Ovary (tissue), 9 donors: Measurements from ENCODE around the gene SEBOX. TPM values are rescaled to one million over a fixed set of nuclear protein-coding genes. Genes with fewer than 3 reads are reported as not detected.

ENCODE experiments used
- DNase-seq, 5 donors: peaks; one replicate each; pipeline ENCODE4 v3.0.0-alpha.2; 2019 to 2020
- H3K27ac ChIP-seq, 2 donors: fragments of 200-600 bp; one replicate each; pipeline versions ENCODE4 v1.5.1 to v1.8.0; 2019 to 2022
- H3K27me3 ChIP-seq: fragments of 200-600 bp; one replicate; pipeline ENCODE4 v1.8.0; 2022
- H3K36me3 ChIP-seq: fragments of 200-600 bp; sonication (generic); one replicate; pipeline ENCODE4 v1.5.1; 2019
- H3K4me1 ChIP-seq: one replicate; pipeline ENCODE4 v1.8.1; 2013; ENCODE audit warnings: mild to moderate bottlenecking, moderate library complexity; ENCODE audit not compliant: insufficient read depth
- H3K4me3 ChIP-seq: fragments of 200-600 bp; sonication (generic); one replicate; pipeline ENCODE4 v1.5.1; 2017
- H3K9me3 ChIP-seq, 2 donors: fragments of 200-600 bp in 1 of 2; sonication (generic) in 1 of 2; one replicate each; pipeline versions ENCODE4 v1.5.1 to v1.8.1; 2013 to 2019; ENCODE audit warnings: mild to moderate bottlenecking in 1 of 2, moderate library complexity in 1 of 2
- CTCF ChIP-seq, 3 donors: fragments of 450-650 bp in 2 of 3; fragments of 200-600 bp in 1 of 3; IDR thresholded peaks; one replicate each; pipeline versions ENCODE4 v1.5.1 to v1.8.0; 2016 to 2022; ENCODE audit warnings: antibody characterized with exemption in 3 of 3, mild to moderate bottlenecking in 1 of 3
- EP300 ChIP-seq: sonication (generic); formaldehyde crosslinking; IDR thresholded peaks from one replicate; pipeline ENCODE4 v1.6.1; 2017; ENCODE audit warnings: antibody characterized with exemption
- POLR2A ChIP-seq: fragments of 450-650 bp; IDR thresholded peaks from one replicate; pipeline ENCODE4 v1.6.1; 2017; ENCODE audit warnings: antibody characterized with exemption, mild to moderate bottlenecking, moderate library complexity
- WGBS, 3 donors: extraction: QIAGEN DNeasy Blood & Tissue Kit in 1 of 3; methylation state at CpG; one replicate each; pipeline versions ENCODE4 v1.1.5 to v1.1.7; 2013 to 2017; 5-methylcytosine and 5-hydroxymethylcytosine counted together
- intact Hi-C, 4 donors: fragments of 100-400 bp; cut with DNase I; formaldehyde crosslinking; loops; one replicate each; pipeline versions ENCODE4 v1.11.0 to v1.15.1; 2022 to 2023
- polyA plus RNA-seq, 2 donors: library from polyadenylated mRNA; stranded (reverse); fragments of 200-250 nt in 1 of 2; fragments of 350-450 nt in 1 of 2; fragmentation: Illumina TruSeq in 1 of 2; extraction: RNeasy Lipid Tissue Mini Kit (QIAGEN cat#74804) in 1 of 2; gene quantifications; one replicate each; pipeline ENCODE4 v1.2.3, GENCODE V29; 2013 to 2014
- total RNA-seq, 7 donors: library from RNA; depleted of rRNA in 2 of 7; stranded (reverse); fragments of >200 nt in 2 of 7; fragmentation: NEBNext Ultra II Directional in 3 of 7; extraction: Animal tissue kit (Norgen Biotek cat#: 25700) in 3 of 7; gene quantifications; one replicate each; pipeline versions ENCODE4 v1.1.0 to v1.2.4, GENCODE V29; 2016 to 2023
- donor health status: DM: no; HTN: no; CAD: no; lungs with moderate emphysema.
- donor health status: DM: no; HTN: no; CAD: no.
- donor health status: Bipolar disorder and iron deficiency.
- donor health status: DM: yes; HTN: yes; CAD: no.
- donor health status: DM: no; HTN: no; CAD: no.
- donor health status: DM: yes; HTN: yes; CAD: no.

Gene SEBOX
- total and polyA plus RNA-seq, 9 donors = not detected

DNA sequence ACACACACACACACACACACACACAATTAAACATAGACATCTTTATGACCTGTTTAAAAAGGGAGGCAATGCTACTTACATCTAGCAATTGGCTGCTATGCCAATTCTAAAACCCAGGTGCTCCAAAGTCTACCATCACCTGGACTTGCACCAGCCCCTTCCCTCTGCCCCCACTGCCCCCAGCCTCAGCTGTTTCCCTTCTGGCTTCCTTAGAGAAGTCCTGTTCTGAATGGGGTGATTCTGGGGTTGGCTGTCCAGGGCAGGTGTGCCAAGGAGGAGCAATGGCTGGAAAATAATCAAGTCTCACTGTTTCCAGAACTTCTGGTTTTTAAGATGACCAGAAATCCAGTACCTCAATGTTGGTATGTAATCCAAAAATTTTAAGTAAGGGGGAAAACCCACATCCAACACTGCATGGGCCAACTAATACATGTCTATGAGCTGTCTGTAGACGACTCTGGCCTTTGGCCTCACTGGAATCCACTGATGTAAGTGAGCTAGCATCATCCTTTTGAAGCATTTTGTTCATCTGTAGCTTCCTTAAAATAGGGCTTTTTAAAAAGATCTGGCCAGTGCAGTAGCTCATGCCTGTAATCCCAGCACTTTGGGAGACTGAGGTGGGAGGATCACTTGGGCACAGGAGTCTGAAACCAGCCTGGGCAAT lies 31.8 kb downstream of the SEBOX start:
- intact Hi-C loops = no loop called here
- DNase-seq = no peak
- H3K27me3 ChIP-seq = no peaks in the 10 kb centered on the region
- 40 to 58% (median 44%) methylated on average over 1 of the region's 1 CpG for WGBS, 3 donors
- no peak overlapping the region for H3K27ac ChIP-seq
- H3K4me3 ChIP-seq = no peak overlapping the region
- H3K9me3 ChIP-seq = no peaks in the 10 kb centered on the region
- H3K4me1 ChIP-seq = peaks cover 5% of the 10 kb centered on the region
- TF ChIP-seq POLR2A = no peak
- no peak for TF ChIP-seq EP300
- TF ChIP-seq CTCF (IDR thresholded peaks at IDR 0.05) = no peak
- no peaks in the 10 kb centered on the region for H3K36me3 ChIP-seq

GRCh38 chr17:28331891-28332420 lies 33.0 kb downstream of the SEBOX start:
- Histone ChIP-seq H3K27ac (no peak overlapping the region), H3K9me3 (no peaks in the 10 kb centered on the region), H3K4me1 (peaks cover 5% of the 10 kb centered on the region), H3K4me3 (no peak overlapping the region), H3K36me3 (no peaks in the 10 kb centered on the region), H3K27me3 (no peaks in the 10 kb centered on the region)
- no peak for TF ChIP-seq CTCF (IDR thresholded peaks at IDR 0.05)
- no peak for TF ChIP-seq POLR2A
- TF ChIP-seq EP300 = no peak
- DNase-seq = peak in 1 of 5 donors; percentile 4
- intact Hi-C loops = no loop called here
- 84 to 89% (median 89%) methylated on average over 6 of the region's 6 CpGs for WGBS, 3 donors

DNA sequence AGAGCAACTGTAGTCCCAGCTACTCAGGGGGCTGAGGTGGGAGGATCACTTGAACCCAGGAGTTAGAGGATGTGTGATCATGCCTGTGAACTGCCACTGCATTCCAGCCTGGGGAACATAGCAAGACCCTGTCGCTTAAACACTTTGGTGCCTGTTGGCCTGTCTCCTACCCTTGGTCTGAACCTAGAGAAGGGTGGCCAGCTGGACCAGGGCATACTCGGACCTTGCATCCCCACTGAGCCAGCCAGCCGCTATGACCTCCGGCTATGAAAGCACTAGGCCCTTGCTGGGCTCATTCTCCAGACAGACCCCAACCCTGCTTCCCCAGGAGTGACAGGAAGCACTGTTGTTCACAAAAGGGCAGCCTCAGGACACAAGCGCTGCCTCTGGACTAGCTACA lies 34.3 kb downstream of the SEBOX start:
- intact Hi-C loops = no loop called here
- no peak for TF ChIP-seq EP300
- no peak for TF ChIP-seq CTCF (IDR thresholded peaks at IDR 0.05)
- no peak for TF ChIP-seq POLR2A
- WGBS, 3 donors = 88 to 93% (median 90%) methylated on average over 5 of the region's 5 CpGs
- H3K4me1 ChIP-seq = peaks cover 4% of the 10 kb centered on the region
- H3K9me3 ChIP-seq = no peaks in the 10 kb centered on the region
- peak in 1 of 5 donors; percentile 9 for DNase-seq
- H3K27ac ChIP-seq = no peak overlapping the region
- no peaks in the 10 kb centered on the region for H3K27me3 ChIP-seq
- H3K36me3 ChIP-seq = no peaks in the 10 kb centered on the region
- H3K4me3 ChIP-seq = no peak overlapping the region

DNA sequence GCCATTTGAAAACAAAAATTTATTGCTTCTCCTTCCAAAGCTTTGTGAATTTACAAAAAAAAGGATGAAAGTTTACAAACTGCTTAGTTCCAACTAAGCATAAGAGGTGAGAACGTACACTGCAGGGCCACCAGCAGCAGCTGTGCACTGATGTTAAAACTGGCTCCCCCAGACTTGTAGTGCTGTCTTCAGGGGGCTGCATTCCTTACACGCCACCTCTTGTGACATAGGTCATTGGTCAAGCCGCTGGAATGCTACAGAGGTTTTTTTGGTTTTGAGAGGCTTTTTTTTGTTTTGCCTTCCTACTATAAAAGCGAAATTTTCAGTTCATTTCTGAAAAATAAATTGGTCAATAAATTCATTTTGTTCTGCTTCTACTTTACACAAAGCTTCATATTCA lies 36.7 kb downstream of the SEBOX start:
- intact Hi-C loops = loop anchor here in 1 of 4 donors (10.0 kb wide), 1 partner anchor 294 kb away; no protein-coding TSS in a partner anchor

More for the DNA sequence above, 36.7 kb downstream of the SEBOX start:
- Histone ChIP-seq H3K4me1 (no peaks in the 10 kb centered on the region), H3K36me3 (no peaks in the 10 kb centered on the region), H3K9me3 (no peaks in the 10 kb centered on the region), H3K27me3 (no peaks in the 10 kb centered on the region), H3K27ac (no peak overlapping the region), H3K4me3 (no peak overlapping the region)
- peak in 1 of 5 donors; percentile 7 for DNase-seq
- TF ChIP-seq POLR2A = no peak
- TF ChIP-seq EP300 = no peak
- no peak for TF ChIP-seq CTCF (IDR thresholded peaks at IDR 0.05)
- 21 to 53% (median 27%) methylated on average over 4 of the region's 4 CpGs for WGBS, 3 donors
